Vagina (tissue), 2 donors: Measurements from ENCODE around the gene FAM20A.

ENCODE experiments used
- POLR2A ChIP-seq, 2 donors: fragments of 450-650 bp; IDR thresholded peaks; one replicate each; pipeline ENCODE4 v1.6.1; 2017; ENCODE audit warnings: antibody characterized with exemption in 2 of 2, mild to moderate bottlenecking in 2 of 2, moderate library complexity in 2 of 2
- POLR2AphosphoS5 ChIP-seq, 2 donors: sonication (generic); formaldehyde crosslinking; IDR thresholded peaks; one replicate each; pipeline ENCODE4 v1.9.0; 2017; ENCODE audit warnings: antibody characterized with exemption in 2 of 2, mild to moderate bottlenecking in 2 of 2, low read depth in 1 of 2; ENCODE audit not compliant: insufficient read depth in 1 of 2
- TF ChIP-seq, protein P1 (sequence below), 3 experiments: fragments of 450-650 bp in 2 of 3; fragments of 200-600 bp in 1 of 3; sonication (generic) in 1 of 3; IDR thresholded peaks; one replicate each; pipeline ENCODE4 v1.5.1; 2017 to 2019; ENCODE audit warnings: antibody characterized with exemption in 3 of 3, mild to moderate bottlenecking in 2 of 3, moderate library complexity in 2 of 3

DNA sequence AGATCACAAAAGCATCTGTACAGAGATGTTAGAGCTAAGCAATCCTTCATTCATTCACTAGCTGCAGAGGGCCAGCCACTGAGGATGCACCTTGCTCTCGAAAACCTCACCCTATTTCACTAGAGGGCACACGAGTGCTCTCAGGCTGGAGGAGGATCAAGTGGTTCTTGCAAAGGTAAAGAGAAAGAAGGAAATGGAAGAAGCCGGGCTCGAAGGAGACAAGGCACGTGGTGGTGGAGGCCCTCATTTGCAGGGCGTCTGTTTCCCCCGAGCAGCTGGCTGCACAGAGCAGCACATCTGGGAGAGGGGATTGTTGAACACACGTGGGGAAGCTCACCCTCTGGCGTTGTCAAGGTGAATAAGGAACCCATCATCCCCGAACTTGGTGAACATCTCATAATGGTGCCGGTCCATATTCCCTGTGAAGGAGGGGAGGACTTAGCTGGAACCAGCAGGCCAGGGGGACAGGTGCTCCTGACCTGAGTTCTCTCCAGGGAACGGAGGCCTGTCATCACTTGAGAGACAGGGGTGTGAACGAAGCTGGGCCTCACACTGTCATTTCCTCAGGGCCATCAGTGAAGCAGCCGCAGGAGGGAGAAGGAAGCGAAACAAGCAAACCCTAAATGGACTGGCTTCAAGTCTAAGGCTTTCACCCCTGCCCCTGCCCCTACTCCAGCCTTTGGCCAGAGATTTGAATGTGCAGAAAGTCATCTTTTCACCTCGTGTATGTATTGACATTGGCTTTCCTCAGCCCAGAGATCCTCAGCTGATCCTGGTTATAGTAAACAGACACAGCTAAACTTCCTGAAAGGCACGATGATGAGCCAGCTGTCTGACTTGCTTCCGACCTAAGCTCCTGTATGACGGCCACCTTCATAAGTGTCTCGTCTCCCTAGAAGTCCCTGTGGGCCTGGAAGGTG lies 61.4 kb downstream of the FAM20A start:
- TF ChIP-seq, protein P1, sequence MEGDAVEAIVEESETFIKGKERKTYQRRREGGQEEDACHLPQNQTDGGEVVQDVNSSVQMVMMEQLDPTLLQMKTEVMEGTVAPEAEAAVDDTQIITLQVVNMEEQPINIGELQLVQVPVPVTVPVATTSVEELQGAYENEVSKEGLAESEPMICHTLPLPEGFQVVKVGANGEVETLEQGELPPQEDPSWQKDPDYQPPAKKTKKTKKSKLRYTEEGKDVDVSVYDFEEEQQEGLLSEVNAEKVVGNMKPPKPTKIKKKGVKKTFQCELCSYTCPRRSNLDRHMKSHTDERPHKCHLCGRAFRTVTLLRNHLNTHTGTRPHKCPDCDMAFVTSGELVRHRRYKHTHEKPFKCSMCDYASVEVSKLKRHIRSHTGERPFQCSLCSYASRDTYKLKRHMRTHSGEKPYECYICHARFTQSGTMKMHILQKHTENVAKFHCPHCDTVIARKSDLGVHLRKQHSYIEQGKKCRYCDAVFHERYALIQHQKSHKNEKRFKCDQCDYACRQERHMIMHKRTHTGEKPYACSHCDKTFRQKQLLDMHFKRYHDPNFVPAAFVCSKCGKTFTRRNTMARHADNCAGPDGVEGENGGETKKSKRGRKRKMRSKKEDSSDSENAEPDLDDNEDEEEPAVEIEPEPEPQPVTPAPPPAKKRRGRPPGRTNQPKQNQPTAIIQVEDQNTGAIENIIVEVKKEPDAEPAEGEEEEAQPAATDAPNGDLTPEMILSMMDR (IDR thresholded peaks at IDR 0.05): no peak
- TF ChIP-seq POLR2A (IDR thresholded peaks at IDR 0.05) (no peak), POLR2AphosphoS5 (IDR thresholded peaks at IDR 0.05; ENCODE audit: insufficient read depth in 1 of 2, low read depth in 1 of 2) (peak in 1 of 2 donors; percentile 52)
